OCI-LY7 (cell line): Measurements from ENCODE around the gene C7orf25.

ENCODE experiments used
- CTCF ChIP-seq: fragments of 200-600 bp; sonication (generic); conservative IDR thresholded peaks from 2 replicates; pipeline ENCODE4 v1.5.1; 2014; ENCODE audit warnings: mild to moderate bottlenecking, antibody characterized with exemption, low read length, moderate library complexity, mixed read lengths
- EZH2phosphoT487 ChIP-seq: fragments of 200-600 bp; sonication (generic); IDR thresholded peaks from 2 replicates; pipeline ENCODE4 v1.6.1; 2018; ENCODE audit warnings: low read depth, borderline replicate concordance, mild to moderate bottlenecking, mixed run types, antibody characterized with exemption, low read length, moderate library complexity, mixed read lengths

GRCh38 chr7:42940985-42941847 lies 29.3 kb upstream of the C7orf25 start:
- TF ChIP-seq CTCF, result peak; percentile 99
- no peak for TF ChIP-seq EZH2phosphoT487
